Measurements from ENCODE around the gene C16orf92. TPM values are rescaled to one million over a fixed set of nuclear protein-coding genes. Genes with fewer than 3 reads are reported as not detected.
A peak's percentile ranks its signal among the peaks of the same experiment; 100 is the strongest.

Gene C16orf92
- not detected for total RNA-seq

GRCh38 chr16:30022887-30023286 lies at the start of gene C16orf92:
Gene C16orf92, plus strand, starts transcription at chr16:30023198. Its CDS starts 143 bp downstream, at chr16:30023341.
- ATAC-seq = no peak
- Mint-ChIP-seq H3K36me3 (ENCODE audit: insufficient read depth) (no peaks in the 10 kb centered on the region), H3K27me3 (ENCODE audit: low read depth) (peaks cover 21% of the 10 kb centered on the region), H3K4me3 (no peak within 1 kb of the TSS), H3K4me1 (ENCODE audit: low read depth) (peaks cover 5% of the 10 kb centered on the region), H3K9me3 (no peaks in the 10 kb centered on the region)
- no peak for DNase-seq

- Mint-ChIP-seq H3K27me3 (ENCODE audit: low read depth) (no peaks in the 10 kb centered on the region), H3K36me3 (ENCODE audit: insufficient read depth) (peaks cover 11% of the 10 kb centered on the region), H3K9me3 (no peaks in the 10 kb centered on the region), H3K4me3 (peak within 1 kb of the TSS; percentile 95), H3K4me1 (ENCODE audit: low read depth) (peaks cover 32% of the 10 kb centered on the region)
- DNase-seq = peak; percentile 90
- ATAC-seq = peak; percentile 99
Measured at GRCh38 chr16:29973384-29974246, 49.4 kb upstream of the C16orf92 start, which contains the start of gene TAOK2. Gene TAOK2, plus strand, starts transcription at chr16:29973868. Its CDS starts 3,905 bp downstream, at chr16:29977773.

- DNase-seq = no peak
- Mint-ChIP-seq H3K4me1 (ENCODE audit: low read depth) (peaks cover 32% of the 10 kb centered on the region), H3K36me3 (ENCODE audit: insufficient read depth) (peaks cover 14% of the 10 kb centered on the region)
Measured at GRCh38 chr16:29974291-29975133, 48.5 kb upstream of the C16orf92 start.

GRCh38 chr16:29975134-29975538 lies 47.9 kb upstream of the C16orf92 start:
- Mint-ChIP-seq H3K4me1 (ENCODE audit: low read depth) (peaks cover 32% of the 10 kb centered on the region), H3K27me3 (ENCODE audit: low read depth) (no peaks in the 10 kb centered on the region), H3K36me3 (ENCODE audit: insufficient read depth) (peaks cover 16% of the 10 kb centered on the region), H3K4me3 (peak overlapping the region; percentile 95), H3K9me3 (no peaks in the 10 kb centered on the region)
- ATAC-seq (no peak), DNase-seq (no peak)

More at GRCh38 chr16:29974291-29975133, 48.5 kb upstream of the C16orf92 start:
- peak overlapping the region; percentile 95 for H3K4me3 Mint-ChIP-seq
- ATAC-seq = no peak
- no peaks in the 10 kb centered on the region for H3K27me3 Mint-ChIP-seq (ENCODE audit: low read depth)
- no peaks in the 10 kb centered on the region for H3K9me3 Mint-ChIP-seq

- H3K4me1 Mint-ChIP-seq (ENCODE audit: low read depth) = peaks cover 32% of the 10 kb centered on the region
- no peaks in the 10 kb centered on the region for H3K27me3 Mint-ChIP-seq (ENCODE audit: low read depth)
- DNase-seq = no peak
- H3K4me3 Mint-ChIP-seq = peak overlapping the region; percentile 95
- peaks cover 22% of the 10 kb centered on the region for H3K36me3 Mint-ChIP-seq (ENCODE audit: insufficient read depth)
- H3K9me3 Mint-ChIP-seq = no peaks in the 10 kb centered on the region
- no peak for ATAC-seq
Measured at GRCh38 chr16:29975811-29976511, 47.0 kb upstream of the C16orf92 start.

GRCh38 chr16:29977063-29977825 lies 45.8 kb upstream of the C16orf92 start:
- DNase-seq (no peak), ATAC-seq (no peak)
- no peak overlapping the region for H3K4me3 Mint-ChIP-seq
- peaks cover 32% of the 10 kb centered on the region for H3K4me1 Mint-ChIP-seq (ENCODE audit: low read depth)
- no peaks in the 10 kb centered on the region for H3K27me3 Mint-ChIP-seq (ENCODE audit: low read depth)
- H3K9me3 Mint-ChIP-seq = no peaks in the 10 kb centered on the region
- H3K36me3 Mint-ChIP-seq (ENCODE audit: insufficient read depth) = peaks cover 28% of the 10 kb centered on the region

- Mint-ChIP-seq H3K4me3 (no peak overlapping the region), H3K9me3 (no peaks in the 10 kb centered on the region), H3K36me3 (ENCODE audit: insufficient read depth) (peaks cover 32% of the 10 kb centered on the region)
Measured at GRCh38 chr16:29978081-29978480, 44.9 kb upstream of the C16orf92 start.

GRCh38 chr16:29978564-29979270 lies 44.3 kb upstream of the C16orf92 start:
- H3K9me3 Mint-ChIP-seq = no peaks in the 10 kb centered on the region
- H3K4me1 Mint-ChIP-seq (ENCODE audit: low read depth) = peaks cover 24% of the 10 kb centered on the region
- DNase-seq = no peak
- H3K27me3 Mint-ChIP-seq (ENCODE audit: low read depth) = no peaks in the 10 kb centered on the region
- ATAC-seq = no peak
- H3K36me3 Mint-ChIP-seq (ENCODE audit: insufficient read depth) = peaks cover 37% of the 10 kb centered on the region
- H3K4me3 Mint-ChIP-seq = no peak overlapping the region

More at GRCh38 chr16:29978081-29978480, 44.9 kb upstream of the C16orf92 start:
- no peaks in the 10 kb centered on the region for H3K27me3 Mint-ChIP-seq (ENCODE audit: low read depth)
- no peak for DNase-seq
- ATAC-seq = no peak
- peaks cover 28% of the 10 kb centered on the region for H3K4me1 Mint-ChIP-seq (ENCODE audit: low read depth)

- Mint-ChIP-seq H3K4me3 (no peak overlapping the region), H3K4me1 (ENCODE audit: low read depth) (no peaks in the 10 kb centered on the region), H3K9me3 (no peaks in the 10 kb centered on the region), H3K36me3 (ENCODE audit: insufficient read depth) (peaks cover 58% of the 10 kb centered on the region), H3K27me3 (ENCODE audit: low read depth) (no peaks in the 10 kb centered on the region)
- DNase-seq (no peak), ATAC-seq (no peak)
Measured at GRCh38 chr16:29982560-29983419, 40.2 kb upstream of the C16orf92 start.

- H3K36me3 Mint-ChIP-seq (ENCODE audit: insufficient read depth) = peaks cover 62% of the 10 kb centered on the region
- DNase-seq = no peak
Measured at GRCh38 chr16:29983420-29984136, 39.4 kb upstream of the C16orf92 start.

GRCh38 chr16:29984137-29984763 lies 38.7 kb upstream of the C16orf92 start:
- Mint-ChIP-seq H3K4me1 (ENCODE audit: low read depth) (no peaks in the 10 kb centered on the region), H3K4me3 (no peak overlapping the region), H3K27me3 (ENCODE audit: low read depth) (no peaks in the 10 kb centered on the region), H3K36me3 (ENCODE audit: insufficient read depth) (peaks cover 62% of the 10 kb centered on the region), H3K9me3 (no peaks in the 10 kb centered on the region)
- DNase-seq (no peak), ATAC-seq (no peak)

More at GRCh38 chr16:29983420-29984136, 39.4 kb upstream of the C16orf92 start:
- Mint-ChIP-seq H3K4me3 (no peak overlapping the region), H3K9me3 (no peaks in the 10 kb centered on the region), H3K4me1 (ENCODE audit: low read depth) (no peaks in the 10 kb centered on the region), H3K27me3 (ENCODE audit: low read depth) (no peaks in the 10 kb centered on the region)
- no peak for ATAC-seq
